ENCODE measurements around the gene SUPT3H.

Gene SUPT3H

DNA sequence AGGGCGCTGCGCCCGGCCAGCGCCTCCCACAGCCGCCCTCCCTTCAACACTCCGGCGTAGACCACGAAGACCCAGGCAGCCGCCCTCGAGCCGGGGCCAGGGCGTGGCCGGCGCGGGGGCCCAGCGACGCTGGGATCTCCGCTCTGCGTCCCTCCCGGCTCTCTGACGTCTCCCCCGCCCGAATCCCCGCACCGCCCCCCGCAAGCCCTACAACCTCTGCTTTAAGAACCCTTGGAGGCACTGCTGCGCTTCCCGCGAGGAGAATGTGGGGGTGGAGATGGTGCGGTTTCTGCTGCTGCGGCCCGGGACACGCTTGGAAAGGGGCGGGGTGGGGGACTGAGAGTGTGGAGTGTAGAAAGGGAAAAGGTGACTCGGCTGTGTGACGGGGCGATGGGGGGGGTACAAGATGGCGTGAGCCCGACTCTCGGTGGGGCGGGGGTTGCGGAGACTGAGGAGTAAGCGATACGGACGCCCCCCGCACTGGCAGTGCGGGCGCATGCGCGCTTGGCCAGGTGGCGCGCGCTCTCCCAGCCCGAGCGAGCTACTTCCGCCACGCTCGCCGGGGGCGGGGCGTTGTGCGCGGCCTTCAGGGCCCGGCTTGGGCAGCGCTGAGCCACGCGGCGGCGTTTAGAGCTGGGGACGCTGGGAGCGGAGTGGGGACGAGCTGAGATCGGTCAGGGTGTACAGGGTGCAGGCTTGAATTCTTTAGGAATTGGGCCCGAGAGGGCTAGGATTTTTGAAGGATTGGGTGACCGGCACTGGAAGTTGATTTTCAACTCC is at the start of gene SUPT3H:
SUPT3H (minus strand) TSS at position 381 of the 780 bp plus-strand sequence.
- DNase-seq = peak; percentile 79 to 90 (median 88)

GRCh38 chr6:45426251-45426650 is 48.5 kb upstream of the SUPT3H start:
- no peak for DNase-seq

GRCh38 chr6:45424451-45424861 is 46.7 kb upstream of the SUPT3H start:
- no peak for DNase-seq

DNA sequence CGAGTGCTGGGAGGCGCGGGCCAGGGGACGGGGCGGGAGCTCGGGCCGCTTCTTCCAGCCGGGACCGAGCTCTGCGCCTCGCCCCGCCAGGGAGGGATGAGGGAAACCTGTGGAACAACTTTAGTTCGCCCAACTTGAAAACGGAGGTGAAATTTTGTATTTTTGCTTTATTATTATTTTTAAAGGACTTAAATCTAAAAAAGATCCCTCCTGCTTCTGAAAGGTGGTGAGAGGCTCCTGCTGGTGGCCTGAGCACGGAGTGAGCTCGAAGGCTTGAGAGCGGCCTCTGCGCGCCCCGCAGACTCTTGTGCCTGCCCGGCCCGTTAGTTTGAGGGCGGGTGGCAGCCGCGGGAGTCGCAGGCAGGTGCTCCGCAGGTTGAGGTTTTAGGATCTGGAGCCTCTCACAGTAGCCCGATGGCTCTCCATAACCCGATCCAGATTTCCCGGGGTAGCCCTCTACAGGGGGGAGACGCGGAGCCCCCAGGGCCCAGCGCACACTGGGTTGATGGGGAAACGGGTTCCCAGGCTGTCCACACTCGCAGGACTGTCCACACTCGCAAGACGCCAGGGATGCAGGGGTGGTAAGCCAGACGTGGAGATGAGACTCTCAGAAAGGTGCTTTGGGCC is 46.2 kb upstream of the SUPT3H start:
- DNase-seq = peak in 4 of 6 experiments; percentile 6 to 48 (median 12)

- peak in 2 of 6 experiments; percentile 25 to 50 for DNase-seq
Measured at GRCh38 chr6:45423111-45423823, 45.5 kb upstream of the SUPT3H start.

GRCh38 chr6:45422503-45423110 is 44.9 kb upstream of the SUPT3H start:
- DNase-seq = peak; percentile 38 to 60 (median 49)

DNA sequence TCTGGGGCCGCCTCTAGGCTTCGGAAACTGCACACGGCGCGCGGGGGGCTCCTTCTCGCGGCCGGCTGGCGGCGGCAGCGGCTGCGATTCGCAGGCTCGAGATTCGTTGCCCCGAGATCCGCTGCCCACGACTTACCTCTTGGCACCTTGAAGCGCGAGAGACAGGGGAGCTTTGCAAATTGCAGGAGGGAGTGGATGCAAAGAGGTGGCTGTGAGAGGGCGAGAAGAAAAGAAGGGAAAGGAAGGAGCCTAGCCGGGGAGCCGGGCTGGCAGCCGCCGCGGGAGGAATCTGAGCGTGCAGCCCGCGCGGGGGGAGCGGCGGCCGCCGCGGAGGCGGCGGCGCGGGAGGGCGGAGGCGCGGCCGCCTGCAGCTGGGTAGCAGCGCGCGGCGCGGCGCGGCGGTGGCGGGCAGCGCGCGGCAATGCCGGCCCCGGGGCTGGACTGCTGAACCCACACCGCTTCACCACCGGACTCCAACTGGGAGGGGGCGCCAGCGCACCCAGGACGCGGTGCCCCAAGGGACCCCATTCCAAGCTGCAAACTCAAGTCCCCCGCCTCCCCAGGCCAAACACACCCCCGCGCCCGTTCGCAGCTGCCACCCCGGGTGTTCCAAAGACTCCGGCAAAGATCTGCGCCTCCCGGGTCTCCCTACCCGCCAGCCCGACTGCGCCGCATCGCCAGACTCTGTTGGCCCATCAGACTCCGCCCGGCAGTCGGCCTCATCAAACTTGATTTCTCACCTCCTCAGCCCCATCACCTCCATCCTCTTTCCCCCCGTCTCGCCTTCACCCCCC is 44.2 kb upstream of the SUPT3H start:
- peak; percentile 29 to 60 (median 38) for DNase-seq

- DNase-seq = peak in 2 of 6 experiments; percentile 30 to 60
Measured at GRCh38 chr6:45420909-45421708, 43.4 kb upstream of the SUPT3H start.

- peak in 5 of 6 experiments; percentile 7 to 31 (median 24) for DNase-seq
Measured at GRCh38 chr6:45420083-45420908, 42.6 kb upstream of the SUPT3H start.

DNA sequence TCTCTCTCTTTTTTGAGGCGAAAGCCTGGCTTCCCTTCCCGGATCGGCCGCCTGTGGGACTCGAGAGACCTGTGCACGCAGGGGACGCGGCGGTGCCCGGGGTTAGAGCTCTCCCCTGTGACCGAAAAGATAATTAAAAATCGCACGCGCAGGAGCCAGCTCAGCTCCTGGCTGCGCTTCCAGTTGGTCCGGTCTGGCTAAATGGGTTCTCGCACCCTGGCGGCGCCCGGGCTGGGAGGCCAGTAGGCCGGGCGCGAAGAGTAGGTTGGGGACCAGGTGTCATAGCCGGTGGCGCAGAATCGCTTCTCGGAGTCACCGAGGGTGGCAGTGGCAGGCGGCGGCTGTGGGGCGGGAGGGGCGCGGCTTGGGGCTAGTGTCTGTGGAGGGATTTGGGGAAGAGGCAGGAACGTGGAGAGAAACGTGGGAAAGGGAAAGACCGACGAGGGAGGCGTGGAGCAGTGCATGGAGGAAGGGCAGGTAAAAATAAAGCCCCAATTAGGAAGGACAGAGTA is 41.9 kb upstream of the SUPT3H start:
- DNase-seq = peak; percentile 19 to 55 (median 36)

GRCh38 chr6:45417436-45417835 is 39.7 kb upstream of the SUPT3H start:
- DNase-seq = no peak

GRCh38 chr6:45416700-45417099 is 39.0 kb upstream of the SUPT3H start:
- no peak for DNase-seq

DNA sequence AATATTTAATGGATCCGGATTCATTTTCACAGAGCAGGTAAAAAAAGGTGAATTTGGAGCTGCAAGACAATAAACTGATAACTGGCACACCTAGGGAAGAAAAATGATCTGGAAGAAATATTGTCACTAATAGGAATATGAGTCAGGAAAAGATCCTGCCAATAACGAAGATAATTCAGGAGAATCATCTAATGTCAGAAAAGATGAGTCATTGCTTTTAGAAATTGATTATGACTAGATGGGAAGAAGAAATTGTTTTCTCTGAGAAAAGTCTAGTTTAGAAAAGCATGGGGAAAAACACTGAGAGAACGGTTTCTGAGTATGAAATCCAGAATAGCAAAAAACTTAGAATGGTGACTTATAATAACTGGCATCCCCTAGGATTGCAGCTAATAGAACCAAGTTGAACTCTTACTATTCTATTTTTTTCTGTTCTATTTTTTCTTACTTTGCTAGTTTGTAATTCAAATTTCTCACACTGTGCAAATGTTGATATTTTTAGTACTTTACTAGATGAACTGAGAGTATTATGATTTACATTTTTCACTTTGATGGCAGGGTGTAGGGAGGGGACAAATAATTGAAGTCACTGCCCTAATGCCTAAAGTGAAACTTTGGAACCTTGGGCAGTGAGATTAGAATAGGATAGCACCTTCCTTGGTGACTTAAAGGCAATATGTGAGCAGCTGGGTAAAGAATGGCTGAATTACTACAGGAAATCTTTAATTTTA is 38.2 kb upstream of the SUPT3H start:
- no peak for DNase-seq

DNA sequence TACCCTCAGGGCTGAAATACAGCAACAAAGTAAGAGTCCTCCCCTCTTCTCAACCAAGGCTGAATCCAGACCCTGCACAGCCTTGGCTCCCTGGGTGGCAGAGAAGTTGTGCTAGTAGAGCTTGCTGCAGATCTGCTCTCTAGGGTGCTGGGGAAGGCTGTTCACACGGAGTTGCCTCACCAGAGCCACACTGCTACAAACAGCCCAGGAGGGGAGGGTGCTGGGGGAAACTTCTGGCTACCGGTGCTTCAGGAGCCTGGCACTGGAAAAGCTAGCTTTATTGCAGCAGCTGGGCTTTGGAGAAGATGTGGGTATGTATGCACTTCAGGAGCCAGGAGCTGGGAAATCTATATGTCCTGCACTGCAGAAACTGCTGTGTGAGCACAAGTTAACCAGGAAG is 37.6 kb upstream of the SUPT3H start:
- no peak for DNase-seq

- no peak for DNase-seq
Measured at GRCh38 chr6:45411959-45412358, 34.2 kb upstream of the SUPT3H start.

GRCh38 chr6:45400021-45400420 is 22.3 kb upstream of the SUPT3H start:
- no peak for DNase-seq

GRCh38 chr6:45398075-45398813 is 20.5 kb upstream of the SUPT3H start:
- DNase-seq = no peak

GRCh38 chr6:45394586-45395095 is 16.9 kb upstream of the SUPT3H start:
- DNase-seq = no peak

DNA sequence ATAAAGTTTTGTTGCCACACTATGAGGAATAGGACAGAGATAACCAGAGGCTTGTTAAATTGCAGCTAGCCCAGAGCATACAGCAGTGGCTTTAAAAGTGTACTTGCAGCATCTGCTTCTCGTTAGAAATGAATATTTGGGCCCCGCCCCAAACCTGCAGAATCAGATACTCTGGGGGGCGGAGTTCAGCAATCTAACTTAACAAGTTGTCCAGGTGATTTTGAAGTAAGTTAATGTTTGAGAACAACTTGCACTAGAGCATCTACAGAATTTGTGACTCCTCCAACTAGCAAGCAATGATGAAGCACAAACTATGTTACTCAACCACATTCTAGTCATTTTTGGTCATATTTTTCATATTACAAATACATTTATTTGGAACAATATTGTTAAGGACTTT is 10.6 kb upstream of the SUPT3H start:
- DNase-seq = no peak
